Measurements from ENCODE around the gene UCP2. TPM values are rescaled to one million over a fixed set of nuclear protein-coding genes. Genes with fewer than 3 reads are reported as not detected.

Gene UCP2
- total RNA-seq, 2 donors from 2014 or later: 21.6 to 30.2 TPM

DNA sequence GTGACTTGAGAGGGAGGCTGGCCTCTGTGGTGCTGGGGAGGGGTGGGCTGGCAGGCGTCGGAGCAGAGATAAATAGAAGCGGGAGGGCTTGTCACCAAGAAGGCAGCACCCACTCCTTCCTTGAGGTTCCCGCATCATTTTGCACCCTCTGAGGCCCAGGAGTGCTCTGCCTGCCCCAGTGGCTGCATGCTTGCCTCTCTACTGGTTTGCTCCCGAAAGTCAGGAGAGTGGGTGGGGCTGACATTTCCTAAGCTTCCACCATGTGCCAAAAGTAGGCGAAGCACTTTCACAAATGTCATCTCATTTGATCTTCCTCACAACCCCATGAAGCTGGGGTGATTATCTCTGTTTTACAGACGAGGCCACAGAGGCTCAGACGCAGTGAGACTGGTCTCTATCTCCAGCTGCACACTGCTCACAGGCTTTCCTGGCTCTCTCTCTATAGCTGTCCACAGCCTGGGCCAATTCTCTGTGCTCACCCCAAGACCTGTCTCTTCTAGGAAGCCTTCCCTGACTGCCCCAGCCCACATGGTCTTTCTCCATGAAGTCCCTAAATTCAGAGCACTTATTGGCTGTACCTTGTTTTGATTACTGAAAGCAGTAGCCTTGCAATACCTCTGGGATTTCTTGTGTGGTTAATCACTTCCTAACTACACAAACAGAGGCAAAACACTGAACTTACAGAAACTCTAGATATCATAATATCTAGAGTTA lies 28.9 kb upstream of the UCP2 start:
- ATAC-seq: peak in 1 of 2 donors; percentile 32
- no peak for DNase-seq
- intact Hi-C loops (cut with DNase I): no loop called here

DNA sequence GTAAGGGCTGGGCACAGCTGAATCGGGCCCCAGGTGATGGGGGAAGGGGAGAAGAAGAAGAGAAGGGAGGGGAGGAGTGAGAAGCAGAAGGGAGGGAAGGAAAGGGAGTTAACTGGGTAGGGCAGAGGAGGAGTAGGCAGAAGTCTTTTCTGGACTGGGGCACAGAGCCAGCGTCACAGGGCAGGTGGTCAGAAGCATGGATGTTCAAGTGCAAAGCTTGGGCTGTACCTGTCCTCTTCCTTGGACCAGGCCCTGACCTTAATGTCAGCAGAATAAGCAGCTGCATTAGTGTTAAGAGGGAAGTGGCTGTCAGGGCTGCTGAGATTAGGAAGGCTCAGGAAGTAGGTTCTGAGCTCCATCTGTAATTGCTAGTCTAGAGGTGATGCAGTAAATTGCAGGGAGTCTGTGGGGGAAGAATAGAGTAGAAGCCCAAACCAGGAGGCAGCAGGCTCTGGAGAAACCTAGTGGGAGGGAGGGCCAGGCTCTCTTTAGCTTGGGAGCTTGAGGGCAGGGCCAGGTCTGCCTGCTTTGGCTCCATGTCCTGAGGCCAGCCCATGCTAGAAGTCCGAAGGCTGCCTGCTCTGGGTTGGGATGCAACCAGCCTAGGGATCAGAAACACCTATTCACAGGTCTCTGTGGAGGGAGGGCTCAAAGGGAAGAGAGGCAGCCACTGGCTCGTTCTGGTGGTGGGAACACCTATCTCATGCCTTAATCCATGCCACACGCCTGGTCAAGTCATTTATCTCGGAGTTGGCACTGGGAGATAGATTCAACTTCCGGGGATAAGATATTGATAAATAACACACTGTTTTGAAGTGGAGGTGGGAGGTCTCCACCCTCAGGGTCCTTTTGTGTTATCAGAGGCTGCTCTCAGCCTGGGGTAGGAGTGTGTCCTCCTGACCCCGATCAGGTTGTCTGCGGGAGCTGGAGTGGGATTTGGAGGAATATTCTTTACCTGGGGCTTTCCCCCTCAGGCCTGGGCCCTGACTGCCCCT lies 28.0 kb upstream of the UCP2 start:
- intact Hi-C loops (cut with DNase I): no loop called here
- ATAC-seq: no peak
- no peak for DNase-seq

DNA sequence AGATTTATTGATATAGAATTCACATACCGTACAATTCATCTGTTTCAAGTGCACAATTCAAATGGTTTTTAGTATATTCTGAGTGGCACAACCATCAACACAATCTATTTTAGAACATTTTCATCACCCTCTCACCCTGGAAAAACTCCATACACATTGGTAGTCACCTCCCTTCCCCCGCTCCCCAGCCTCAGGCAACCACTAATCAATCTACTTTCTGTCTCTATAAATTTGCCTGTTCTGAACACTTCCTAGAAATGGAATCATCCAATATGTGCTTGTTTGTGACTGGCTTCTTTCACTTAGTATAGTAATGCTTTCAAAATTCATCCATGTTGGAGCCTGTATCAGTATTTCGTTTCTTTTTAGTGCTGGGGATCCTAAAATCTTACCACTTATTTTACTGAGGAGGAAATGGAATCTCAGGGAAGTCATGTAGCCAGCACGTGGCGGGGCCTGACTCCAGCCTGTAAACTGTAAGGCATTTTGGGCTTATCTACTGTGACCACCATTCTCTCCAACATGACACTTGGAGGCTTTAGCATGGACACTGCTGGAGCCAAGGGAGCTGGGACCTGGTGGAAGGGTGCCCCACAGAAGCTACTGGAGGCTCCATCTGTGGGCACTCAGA lies 27.1 kb upstream of the UCP2 start:
- ATAC-seq (no peak), DNase-seq (no peak)

DNA sequence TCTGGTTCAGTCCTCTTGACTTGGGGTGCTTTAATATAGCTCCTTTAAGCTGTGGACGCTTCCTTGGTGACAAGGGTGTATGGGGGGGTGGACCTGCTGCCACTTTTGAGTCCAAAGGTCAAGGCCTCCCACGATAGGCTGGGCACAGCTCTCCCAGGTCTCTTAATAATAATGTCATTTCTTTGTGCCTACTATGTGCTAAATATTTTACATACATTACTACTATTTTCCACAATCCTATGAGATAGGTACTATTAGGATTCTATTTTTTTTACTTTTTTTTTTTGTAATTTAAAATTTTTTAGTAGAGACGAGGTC lies 26.5 kb upstream of the UCP2 start:
- no peak for DNase-seq
- intact Hi-C loops (cut with DNase I): no loop called here

More for the DNA sequence above, 27.1 kb upstream of the UCP2 start:
- intact Hi-C loops (cut with DNase I): no loop called here

DNA sequence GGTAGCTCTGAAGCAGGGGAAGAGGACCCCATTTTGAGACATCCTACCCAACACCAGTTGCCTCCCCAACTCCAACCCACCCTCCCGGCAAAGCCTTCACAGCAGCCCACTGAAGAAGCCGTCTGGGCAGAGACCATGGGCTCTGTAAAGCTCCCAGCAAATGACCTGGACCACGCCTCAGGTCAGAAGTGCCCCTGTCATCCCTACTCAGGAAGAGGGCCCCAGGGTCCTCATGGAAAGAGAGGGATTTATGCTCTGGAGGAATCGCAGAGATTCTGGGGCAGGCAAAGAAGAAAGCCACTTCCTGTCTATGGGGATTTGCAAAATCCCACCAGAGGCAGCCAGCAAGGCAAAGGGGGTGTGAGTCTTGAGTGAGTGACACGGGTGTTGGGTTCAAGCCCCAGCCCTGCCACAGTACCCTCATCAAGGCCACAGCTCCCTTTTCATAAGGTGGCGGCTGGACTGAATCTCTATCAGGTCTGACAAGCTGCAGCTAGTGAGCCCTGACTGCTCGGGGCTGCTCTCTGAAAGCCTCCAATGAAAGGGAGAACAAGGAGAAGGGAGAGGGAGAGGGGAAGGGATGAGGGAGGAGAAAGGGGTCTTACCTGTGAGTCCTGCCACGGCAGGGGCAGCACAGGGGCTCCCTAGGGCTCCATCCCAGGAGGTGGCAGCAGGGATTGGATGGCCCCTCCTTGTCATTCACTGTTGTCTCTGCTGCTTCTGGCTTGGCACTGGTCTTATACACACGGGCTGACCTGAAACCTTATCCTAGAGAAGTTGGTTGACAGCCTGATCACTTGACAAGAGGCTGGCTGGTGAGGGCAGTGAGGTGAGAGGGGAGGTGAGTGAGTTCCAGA lies 26.0 kb upstream of the UCP2 start, which contains the start of gene UCP3:
Gene UCP3, minus strand, starts transcription at position 713 of the 857 bp plus-strand sequence. CDS start 2,043 bp downstream, outside the sequence.
- DNase-seq: no peak
- peak; percentile 30 to 33 for ATAC-seq
- intact Hi-C loops (cut with DNase I): no loop called here

More for the DNA sequence above, 26.5 kb upstream of the UCP2 start:
- no peak for ATAC-seq

DNA sequence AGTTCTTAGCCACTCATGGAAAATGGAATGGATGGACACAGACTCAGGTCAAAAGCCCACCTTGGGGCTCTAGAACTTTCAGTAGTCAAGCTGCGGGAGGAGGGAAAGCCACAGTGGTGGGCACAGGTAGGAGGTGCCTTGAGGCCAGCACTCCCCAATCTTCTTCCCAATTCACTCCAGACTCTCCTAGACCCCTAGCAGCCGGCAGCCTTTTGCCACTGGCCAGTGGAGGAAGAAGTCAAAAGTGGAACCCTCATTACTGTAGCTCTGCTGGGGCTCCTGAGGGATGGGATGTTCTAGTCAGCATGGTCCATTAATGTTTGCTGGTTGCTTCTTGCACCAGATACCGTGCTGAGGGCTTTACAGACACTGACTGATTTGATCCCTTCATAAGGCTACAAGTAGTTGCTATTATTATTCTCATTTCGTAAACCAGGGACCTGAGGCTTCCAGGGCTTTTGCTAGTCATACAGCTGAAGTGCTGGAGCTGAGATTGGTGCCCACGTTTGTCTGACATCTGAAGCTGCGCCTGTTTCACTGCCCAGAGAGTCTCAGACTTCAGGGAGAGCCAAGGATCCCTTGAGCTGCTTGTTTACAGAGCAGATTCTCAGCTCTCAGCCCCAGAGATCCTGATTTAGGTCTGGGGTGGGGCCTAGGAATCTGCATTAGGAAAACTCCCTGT lies 25.2 kb upstream of the UCP2 start:
- intact Hi-C loops (cut with DNase I): no loop called here
- ATAC-seq (peak in 1 of 2 donors; percentile 5), DNase-seq (no peak)

DNA sequence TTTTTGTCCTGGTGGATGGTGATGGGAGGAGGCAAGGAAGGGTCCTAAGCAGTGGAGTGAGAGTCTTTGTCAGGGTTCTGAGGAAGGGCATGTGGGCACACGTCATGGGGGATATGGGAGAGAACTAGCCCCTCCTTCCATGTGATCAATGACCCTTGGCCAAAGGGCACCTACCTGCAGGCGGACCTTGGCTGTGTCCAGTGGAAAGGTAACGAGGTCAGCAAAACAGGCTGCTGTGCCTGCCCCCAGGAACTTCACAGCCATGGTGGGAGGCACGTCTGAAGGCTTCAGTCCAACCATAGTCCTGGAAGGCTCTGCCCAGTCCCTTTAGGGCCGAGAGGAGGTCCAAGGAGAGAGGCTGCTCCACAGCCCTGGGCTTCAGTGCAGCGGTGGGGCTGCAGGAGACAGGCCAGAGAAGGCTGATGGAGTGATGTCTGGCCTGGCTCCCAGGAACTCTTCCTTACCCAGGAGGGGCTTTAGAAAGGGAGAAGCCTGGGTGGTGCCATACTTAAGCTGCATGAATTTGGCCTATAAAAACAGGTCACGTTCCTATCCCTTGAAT lies 24.2 kb upstream of the UCP2 start:
- DNase-seq (no peak), ATAC-seq (no peak)
- intact Hi-C loops (cut with DNase I): no loop called here

DNA sequence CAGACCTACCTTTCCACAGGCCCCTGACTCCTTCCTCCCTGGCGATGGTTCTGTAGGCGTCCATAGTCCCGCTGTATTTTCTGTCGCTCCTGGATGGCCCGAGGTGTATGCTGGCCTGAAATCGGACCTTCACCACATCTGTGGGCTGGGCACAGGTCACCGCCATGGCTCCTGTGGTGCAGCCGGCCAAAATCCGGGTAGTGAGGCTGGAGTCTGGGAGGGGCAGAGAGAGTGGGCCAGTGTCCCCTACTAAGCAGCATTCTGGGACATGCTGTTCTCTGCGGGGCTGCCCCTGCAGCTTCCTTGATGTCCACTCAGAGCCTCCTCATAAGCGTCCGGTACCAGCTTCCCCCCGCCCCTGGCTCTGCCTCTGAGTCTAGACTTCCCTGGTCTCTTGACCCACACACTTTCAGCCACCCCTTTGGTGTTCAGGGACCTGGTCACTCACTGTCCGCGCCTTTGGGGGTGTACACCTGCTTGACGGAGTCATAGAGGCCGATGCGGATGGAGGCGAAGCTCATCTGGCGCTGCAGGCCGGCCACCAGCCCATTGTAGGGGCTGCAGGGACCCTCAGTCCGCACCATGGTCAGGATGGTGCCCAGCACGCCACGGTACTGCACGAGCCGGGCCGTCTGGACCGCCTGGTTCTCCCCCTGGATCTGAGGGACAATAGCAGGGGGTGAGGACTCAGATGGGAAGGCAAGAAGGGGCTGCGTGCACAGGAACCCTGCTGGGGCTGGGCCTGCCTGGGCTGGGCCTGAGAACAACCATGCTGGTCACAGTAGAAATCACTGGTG lies 23.3 kb upstream of the UCP2 start:
- intact Hi-C loops (cut with DNase I): no loop called here
- DNase-seq: no peak
- ATAC-seq: no peak

DNA sequence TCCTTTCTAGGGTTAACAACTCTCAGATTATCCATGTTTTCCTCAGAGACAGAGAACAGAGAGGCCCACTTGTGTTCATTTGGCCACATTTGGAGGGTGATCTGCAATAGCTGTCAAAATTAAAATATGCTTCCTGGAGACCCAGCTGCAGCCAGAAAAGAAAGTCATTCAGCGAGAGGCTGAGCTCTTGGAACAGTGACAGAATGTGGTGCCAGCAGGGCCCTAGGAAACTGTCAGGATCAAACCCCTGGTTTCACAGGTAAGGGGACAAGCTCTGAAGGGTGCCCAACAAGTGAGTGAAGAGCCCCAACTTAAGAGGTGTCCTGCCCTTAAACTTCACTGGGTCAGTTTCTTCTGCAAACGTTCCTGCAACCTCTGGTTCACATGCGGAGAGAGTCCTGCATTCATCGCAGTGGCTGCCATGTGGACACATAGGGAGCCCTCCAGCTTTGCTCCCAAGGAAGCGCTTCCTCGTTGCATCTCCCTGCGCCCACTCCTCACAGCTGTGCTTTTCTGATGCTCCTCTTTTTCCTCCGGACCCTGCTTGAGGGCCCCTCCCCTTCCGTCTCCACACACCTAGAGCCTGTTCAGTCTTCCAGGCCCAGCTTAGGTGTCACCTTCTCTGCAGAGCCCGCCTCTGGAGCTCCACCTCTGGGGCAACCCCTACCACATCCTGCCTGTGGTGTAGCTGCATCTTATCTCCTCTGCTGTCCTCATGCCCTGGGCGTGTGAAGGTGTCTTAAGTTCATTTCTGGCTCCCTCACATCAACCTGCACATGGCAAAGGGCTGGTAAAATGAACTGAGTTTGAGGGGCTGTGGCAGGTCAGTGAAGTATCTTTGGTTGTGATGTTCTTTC lies 22.3 kb upstream of the UCP2 start:
- intact Hi-C loops (cut with DNase I): no loop called here
- ATAC-seq (peak; percentile 31 to 71), DNase-seq (no peak)

DNA sequence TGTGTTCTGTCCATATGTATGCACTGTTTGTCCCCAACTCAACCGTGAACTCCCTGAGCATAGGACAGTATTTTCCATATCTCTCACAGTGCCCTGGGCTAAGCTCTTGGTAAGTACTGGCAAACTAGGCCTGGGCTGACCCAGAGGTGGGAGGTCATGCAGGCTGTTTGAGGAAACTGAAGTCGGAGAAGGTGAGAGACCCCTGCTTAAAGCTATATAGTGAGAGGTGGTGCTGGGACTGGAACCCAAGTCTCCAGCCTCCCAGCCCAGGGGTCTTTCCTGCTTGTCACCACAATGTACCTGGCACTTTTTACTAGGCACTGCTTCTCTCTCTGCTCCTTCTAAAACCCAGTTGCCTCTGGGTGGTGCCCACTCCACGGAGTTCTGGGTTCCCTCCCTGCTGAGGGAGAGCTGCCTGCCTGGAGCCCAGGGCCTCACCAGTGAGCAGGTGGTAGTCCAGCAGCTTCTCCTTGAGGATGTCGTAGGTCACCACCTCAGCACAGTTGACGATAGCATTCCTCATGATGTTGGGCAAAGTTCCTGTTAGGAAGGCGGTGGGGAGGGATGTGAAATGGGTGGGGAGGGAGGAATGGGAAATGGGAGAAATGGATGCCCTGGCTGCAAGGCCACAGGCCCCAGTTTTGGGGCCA lies 21.5 kb upstream of the UCP2 start:
- intact Hi-C loops (cut with DNase I): no loop called here

DNA sequence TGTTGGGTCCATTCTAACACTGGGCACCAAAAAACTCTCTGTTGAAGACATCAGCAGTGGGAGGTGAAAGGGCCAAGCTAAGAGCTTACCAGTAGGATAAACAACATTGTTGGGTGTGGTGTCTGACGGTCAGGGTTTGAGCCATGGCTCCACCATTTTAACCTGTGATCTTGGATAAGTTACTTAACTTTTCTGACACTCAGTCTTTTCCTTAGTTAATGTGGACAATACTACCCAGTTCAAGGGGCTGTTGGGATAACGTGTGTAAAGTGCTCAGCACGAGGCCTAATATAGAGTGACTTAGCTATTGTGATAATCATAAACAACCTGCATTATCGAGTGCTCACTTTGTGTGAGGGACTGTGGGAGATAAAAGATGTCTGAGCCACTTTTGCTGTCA lies 20.2 kb upstream of the UCP2 start:
- intact Hi-C loops (cut with DNase I): no loop called here

More for the DNA sequence above, 21.5 kb upstream of the UCP2 start:
- DNase-seq (no peak), ATAC-seq (no peak)

DNA sequence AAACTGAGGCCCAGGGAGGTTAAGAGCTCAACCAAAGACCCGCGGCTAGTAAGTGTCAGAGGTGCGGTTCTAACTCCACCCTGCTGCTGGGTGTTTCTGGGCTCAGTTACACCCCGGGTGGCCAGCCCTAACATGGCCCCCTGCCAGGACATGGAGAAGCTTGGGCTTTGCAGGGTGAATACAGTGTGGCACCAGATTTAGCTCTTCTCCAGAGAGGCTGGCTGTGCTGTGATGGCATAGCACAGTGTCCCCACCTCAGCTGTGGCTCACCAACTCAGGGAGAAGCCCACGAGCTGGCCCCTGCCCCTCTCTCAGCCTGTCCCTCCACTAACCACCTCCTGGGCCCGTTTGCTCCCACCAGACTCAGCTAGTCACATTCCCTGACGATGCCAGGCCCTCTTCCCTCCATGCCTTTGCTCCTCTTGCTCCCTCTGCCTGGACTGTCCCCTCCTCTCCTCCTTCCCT lies 19.2 kb upstream of the UCP2 start:
- ATAC-seq (no peak), DNase-seq (no peak)
- intact Hi-C loops (cut with DNase I): no loop called here

More for the DNA sequence above, 20.2 kb upstream of the UCP2 start:
- ATAC-seq: no peak
- DNase-seq: no peak

DNA sequence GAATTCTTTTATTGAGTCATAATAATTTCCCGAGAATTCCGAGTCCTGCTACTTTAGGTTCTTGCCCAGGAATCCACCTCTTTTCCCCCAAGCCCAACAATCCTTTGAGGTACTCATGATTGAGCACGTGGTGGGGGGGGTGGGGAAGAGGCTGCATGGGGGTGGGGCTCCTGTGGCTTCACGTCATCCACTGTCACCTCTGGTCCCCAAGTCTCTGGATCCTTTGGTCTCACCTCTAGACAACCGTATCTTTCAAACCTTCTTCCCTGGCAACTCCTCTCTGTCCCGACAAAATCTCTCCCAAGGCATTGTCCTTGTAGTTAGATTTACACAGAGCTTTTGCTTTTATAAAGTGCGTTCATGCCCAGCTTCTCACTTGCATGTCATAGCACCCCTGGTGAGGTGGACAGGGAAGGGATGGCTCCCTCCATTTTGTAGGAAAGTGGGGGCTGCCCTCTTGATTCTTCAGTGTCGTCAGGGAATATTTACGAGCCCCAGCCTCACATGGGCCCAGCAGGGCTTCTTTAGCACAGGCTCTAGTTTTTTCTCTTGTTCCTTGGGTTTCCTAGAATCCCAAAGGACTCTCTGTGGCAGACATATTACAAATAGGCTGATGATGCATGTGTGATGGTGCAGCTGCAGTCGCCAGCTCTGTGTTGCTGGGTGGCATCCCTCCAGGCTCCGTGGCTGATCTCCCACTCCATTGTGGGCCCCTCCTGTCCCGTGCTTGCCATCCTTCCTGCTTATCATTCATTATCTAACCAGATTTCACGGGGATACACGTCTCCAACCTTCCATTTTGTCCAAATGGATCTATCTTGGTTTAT lies 17.9 kb upstream of the UCP2 start:
- intact Hi-C loops (cut with DNase I): no loop called here
- DNase-seq (no peak), ATAC-seq (no peak)

DNA sequence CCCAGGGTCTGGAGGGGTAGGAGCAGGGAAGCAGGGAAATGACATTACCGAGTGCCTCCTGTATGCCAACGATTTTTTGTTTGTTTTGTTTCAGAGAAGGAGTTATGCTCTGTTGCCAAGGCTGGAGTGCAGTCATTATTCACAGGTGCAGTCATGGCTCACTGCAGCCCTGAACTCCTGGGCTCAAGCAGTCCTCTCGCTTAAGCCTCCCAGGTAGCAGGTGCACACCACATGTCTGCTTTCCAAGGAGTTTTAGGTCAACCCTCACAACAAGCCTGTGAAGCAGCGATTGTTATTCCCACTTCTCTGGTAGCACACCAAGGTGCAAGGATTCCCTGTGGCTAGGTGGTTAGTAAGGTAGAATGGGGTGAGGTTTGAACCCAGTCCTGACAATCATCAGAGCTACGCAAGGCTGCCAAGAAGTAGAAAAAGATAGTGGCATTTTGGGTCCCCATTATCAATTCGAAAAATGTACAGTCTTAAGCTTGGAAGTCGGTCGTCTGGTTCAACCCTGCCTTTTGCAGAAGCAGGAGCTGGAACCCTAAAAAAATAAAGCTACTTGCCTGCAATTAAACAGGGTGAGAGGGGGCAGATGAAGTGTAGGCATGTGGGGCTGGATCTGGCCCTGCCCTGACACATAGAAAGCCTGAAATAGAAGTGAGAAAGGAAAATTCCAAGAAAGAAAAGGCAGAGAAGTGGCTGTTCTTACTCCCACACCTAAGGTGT lies 17.1 kb upstream of the UCP2 start:
- intact Hi-C loops (cut with DNase I): no loop called here
- DNase-seq (no peak), ATAC-seq (peak; percentile 40 to 46)
